ENCODE measurements around the gene LGR6.

LGR6 gene

GRCh38 chr1:202268817-202269216 is 75.2 kb downstream of the LGR6 start:
- DNase-seq (ENCODE audit: low spot score) = no peak

DNA sequence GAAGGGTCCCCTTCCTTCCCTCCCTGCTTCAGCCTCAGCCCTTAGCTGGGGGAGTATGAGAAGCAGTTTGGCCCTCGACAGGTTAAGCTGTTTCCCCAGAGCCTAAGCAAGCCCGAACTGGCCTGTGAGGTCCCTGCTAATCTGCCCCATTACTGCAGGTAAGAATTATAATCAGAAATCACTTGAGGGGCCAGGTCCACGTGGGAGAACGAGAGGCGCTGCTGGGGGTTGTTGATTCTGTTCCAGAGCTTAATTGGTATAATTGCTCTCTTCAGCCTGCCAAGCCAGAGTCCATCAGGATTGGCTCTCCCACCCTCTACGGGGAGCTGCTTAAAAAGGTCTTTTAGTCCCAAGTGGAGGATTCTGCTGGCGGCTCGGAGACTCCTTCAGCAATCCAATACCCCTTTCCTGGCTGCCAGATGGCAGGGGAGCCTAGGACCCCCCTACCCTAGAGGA is 77.3 kb downstream of the LGR6 start:
- DNase-seq (ENCODE audit: low spot score) = no peak

DNA sequence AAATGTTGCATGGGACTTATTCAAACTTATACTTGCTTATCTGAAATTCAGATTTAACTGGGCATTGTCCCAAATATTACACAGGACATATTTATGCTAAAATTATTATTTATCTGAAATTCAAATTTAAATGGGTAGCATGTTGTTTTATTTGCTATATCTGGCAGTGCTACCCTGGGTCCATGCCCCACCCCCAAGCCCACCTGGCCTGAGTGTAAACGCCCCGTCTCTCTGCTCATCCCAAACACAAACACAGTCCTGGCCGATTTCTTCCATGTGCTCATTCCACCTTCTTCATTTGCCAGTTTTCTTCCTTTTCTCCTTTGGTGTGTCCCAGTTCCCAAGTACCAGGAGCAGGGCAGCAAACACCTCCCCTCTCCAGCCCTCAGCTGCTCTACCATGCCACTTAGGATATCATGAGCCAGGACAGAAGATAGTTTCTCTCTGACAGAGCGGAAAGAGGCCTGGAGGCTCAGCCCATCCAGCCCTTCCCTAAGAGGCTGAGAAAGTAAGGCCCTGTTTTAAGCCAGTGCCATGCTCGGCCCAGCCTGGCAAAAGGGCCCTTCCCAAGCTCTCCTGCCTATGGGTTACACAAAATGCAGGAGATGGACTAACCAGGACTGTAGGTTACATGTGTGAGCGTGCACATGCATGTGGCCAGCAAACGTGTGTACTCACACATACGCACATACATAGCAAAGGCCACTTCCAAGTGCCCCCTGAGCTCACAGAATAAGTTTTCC is 78.7 kb downstream of the LGR6 start:
- DNase-seq (ENCODE audit: low spot score) = no peak

GRCh38 chr1:202274611-202275010 is 81.0 kb downstream of the LGR6 start:
- DNase-seq (ENCODE audit: low spot score) = no peak

- no peak for DNase-seq (ENCODE audit: low spot score)
Observed at GRCh38 chr1:202275061-202275770, 81.6 kb downstream of the LGR6 start.

DNA sequence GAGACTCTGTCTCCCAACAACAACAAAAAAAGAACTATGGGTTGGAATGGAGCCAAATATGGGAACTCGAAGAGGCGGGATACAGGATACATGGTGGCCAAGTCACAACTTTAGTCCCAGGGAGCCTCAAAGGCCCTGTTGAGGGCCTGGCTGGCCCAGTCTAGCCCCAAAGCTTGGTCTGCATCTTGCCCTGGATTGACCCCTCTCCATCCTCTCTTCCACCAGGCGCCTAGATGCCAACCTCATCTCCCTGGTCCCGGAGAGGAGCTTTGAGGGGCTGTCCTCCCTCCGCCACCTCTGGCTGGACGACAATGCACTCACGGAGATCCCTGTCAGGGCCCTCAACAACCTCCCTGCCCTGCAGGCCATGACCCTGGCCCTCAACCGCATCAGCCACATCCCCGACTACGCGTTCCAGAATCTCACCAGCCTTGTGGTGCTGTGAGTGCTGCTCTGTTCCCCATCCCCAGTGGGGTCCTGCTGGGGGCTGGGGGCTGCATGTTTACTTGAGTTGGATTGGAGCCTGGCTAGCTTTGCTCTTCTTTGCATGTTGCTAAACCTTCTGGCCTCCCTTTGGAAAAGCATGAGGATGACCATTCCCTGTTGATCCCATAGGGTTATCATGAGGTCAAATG is 82.6 kb downstream of the LGR6 start:
- no peak for DNase-seq (ENCODE audit: low spot score)

GRCh38 chr1:202276920-202277319 is 83.3 kb downstream of the LGR6 start:
- DNase-seq (ENCODE audit: low spot score) = no peak

DNA sequence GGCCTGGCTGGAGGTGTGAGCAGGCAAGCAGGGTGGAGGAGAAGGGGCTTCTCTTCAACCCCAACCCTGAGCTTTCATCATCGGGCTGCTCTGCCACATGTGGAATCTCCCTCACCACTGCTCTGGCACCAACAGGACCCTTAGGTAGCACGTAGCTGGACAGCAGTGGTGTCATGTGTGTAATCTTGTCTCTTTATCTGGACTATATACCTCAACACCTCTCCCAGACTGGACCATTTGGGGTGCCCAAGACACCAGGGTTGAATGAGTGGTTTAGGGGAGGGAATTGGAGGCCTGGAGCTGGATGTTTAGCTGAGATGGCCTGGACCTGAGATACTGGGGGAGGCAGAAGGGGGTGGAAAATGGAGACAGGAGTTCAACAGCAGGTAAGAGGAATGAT is 85.2 kb downstream of the LGR6 start:
- no peak for DNase-seq (ENCODE audit: low spot score)

DNA sequence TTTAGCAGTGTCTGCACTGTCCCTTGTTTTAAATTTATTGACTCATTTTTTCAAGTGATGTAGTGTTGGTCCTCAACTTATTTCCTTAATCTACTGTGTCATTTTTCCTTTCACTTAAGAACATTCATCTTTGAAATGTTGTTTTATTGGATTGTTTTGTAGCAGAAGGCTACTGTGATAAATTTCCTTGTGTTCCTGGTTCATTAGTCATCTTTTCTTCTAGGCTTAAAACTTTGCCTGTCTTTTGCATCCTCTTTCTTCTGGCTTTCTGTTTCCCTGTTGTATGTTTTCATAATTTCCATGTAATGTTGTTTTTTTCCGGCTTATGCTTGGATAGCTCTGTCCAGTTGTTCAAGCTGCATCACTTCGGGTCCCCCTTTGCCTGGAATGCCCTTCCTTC is 86.2 kb downstream of the LGR6 start:
- DNase-seq (ENCODE audit: low spot score) = no peak

DNA sequence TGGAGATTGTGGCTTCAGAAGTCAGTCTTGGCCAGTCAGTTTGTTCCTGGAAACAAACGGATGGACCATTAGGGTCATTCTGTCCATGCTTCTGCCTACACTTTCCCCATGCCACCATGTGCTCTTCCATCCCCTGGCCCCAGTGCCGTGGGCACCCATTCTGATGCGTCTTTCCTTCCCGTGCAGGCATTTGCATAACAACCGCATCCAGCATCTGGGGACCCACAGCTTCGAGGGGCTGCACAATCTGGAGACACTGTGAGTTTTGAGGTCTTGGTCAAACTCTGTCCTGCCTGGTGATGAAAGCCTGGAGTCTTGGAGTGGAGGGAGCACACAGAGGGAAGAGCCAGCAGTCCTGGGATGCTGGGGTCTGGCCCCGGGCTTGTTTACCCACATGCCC is 87.0 kb downstream of the LGR6 start:
- DNase-seq (ENCODE audit: low spot score) = no peak

DNA sequence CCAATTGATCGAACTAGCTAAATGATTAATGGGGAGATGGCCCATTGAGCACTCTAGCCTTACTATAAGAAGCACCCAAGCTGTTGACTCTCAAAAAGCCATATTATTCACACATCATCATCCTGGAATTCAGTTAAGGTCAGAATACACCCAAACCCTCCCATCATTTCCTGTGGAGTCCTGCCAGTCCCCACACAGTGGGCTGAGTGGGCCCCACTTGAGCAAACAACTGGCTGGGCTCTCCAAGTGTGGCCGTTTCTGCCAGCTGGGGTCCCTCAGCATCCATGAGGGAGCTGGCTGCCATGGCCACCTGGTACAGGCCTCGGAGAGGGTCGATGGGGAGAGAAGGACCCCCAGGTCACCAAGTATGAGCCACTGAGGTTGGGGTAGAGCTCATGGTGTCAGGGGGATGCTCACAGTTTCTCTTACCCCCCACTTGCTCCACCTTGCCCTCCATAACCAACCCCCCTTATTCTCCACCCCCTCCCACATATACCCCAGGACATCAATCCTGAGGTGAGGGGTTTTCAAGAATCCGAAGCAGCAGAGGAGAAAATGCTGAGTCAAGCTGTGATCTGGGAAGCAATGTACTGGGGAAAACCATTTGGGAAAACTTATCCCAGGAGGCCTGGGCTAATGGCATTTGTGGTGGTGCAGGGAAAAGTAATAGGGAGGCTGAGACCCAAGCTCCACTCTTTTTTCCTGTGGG is 87.9 kb downstream of the LGR6 start:
- DNase-seq (ENCODE audit: low spot score) = no peak

- DNase-seq (ENCODE audit: low spot score) = no peak
Observed at GRCh38 chr1:202282025-202282371, 88.4 kb downstream of the LGR6 start.

DNA sequence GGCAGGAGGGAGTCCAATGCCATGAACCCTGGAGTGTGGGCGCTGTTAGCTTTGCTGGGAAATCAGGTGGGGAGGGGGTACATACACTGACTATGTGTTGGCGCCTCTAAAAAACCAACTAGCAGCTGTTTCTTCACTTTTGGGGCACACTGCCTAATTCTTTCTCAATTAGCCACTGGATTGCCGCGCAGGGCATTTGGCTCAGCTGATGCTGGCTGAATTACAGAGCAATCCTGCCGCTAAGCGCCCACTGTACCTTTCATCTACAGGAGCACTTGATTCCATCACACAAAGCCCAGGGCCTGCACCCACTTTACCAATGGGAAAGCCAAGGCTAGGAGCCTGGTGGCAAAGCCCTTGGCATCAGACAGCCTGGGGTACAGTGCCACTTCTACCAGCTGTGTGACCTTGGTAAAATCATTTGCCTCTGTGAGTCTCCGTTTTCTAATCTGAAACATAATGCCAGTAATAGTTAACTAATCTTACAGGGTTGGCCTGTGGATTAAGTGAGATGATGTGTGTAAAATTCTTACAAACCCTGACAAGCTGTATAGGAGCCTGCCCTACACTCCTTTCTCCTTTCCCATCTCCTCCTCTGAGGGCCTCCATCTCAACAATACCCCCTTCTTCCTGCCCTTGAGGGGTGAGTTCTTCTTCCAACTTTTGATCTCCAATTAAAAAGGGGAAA is 89.1 kb downstream of the LGR6 start:
- no peak for DNase-seq (ENCODE audit: low spot score)

GRCh38 chr1:202283379-202283844 is 89.8 kb downstream of the LGR6 start:
- no peak for DNase-seq (ENCODE audit: low spot score)

- no peak for DNase-seq (ENCODE audit: low spot score)
Observed at GRCh38 chr1:202283991-202284390, 90.4 kb downstream of the LGR6 start.

GRCh38 chr1:202285908-202286307 is 92.3 kb downstream of the LGR6 start:
- no peak for DNase-seq (ENCODE audit: low spot score)

- DNase-seq (ENCODE audit: low spot score) = no peak
Observed at GRCh38 chr1:202286622-202287097, 93.1 kb downstream of the LGR6 start.

- DNase-seq (ENCODE audit: low spot score) = no peak
Observed at GRCh38 chr1:202287196-202287595, 93.6 kb downstream of the LGR6 start.

DNA sequence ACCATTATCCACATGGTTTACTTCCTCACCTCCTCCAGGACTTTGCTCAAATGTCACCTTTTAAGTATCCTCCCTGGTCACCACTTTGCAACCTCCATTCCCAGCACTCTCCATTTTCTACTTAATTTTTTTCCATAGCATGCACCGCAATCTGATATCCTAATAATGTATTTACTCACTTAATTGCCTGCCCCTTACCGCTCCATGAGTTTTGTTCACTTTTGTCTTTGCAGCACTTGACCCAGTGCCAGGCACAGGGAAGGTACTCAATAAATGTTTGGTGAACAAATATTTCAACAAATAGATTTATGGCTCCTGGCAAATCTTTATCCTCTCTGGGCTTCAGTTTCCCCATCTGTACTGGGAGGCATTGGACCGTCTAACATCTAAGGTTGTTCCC is 94.6 kb downstream of the LGR6 start:
- DNase-seq (ENCODE audit: low spot score) = no peak

GRCh38 chr1:202289009-202289408 is 95.4 kb downstream of the LGR6 start:
- DNase-seq (ENCODE audit: low spot score) = no peak

GRCh38 chr1:202291001-202291400 is 97.4 kb downstream of the LGR6 start:
- no peak for DNase-seq (ENCODE audit: low spot score)

All from RKO (cell line).